Right forelimb (tissue), 1 donor: ENCODE results near the gene SFRP4.
A peak's percentile ranks its signal among the peaks of the same experiment; 100 is the strongest.
"Not testable (repeated sequence)": the region's sequence is repeated elsewhere in the genome, so short reads cannot be mapped to it uniquely, and the experiment has no call there.

Source experiments
- DNase-seq: peaks from one replicate; pipeline ENCODE4 v3.0.0-alpha.2; 2018

SFRP4 gene

GRCh38 chr7:37916673-37917660 lies at the start of gene SFRP4:
Gene SFRP4, minus strand, starts transcription at chr7:37916817. Its CDS starts 280 bp downstream, at chr7:37916537.
- peak; percentile 89 for DNase-seq

GRCh38 chr7:37964196-37964595 lies 47.6 kb upstream of the SFRP4 start:
- DNase-seq: no peak

- DNase-seq: no peak
These were observed 44.6 kb upstream of the SFRP4 start for GRCh38 chr7:37961251-37961650.

GRCh38 chr7:37960483-37960882 lies 43.9 kb upstream of the SFRP4 start:
- DNase-seq: no peak

- no peak for DNase-seq
These were observed 40.8 kb upstream of the SFRP4 start for GRCh38 chr7:37957221-37957970.

- no peak for DNase-seq
These were observed 40.2 kb upstream of the SFRP4 start for GRCh38 chr7:37956791-37957190.

GRCh38 chr7:37954217-37954616 lies 37.6 kb upstream of the SFRP4 start:
- DNase-seq: not testable (repeated sequence)

GRCh38 chr7:37952240-37952639 lies 35.6 kb upstream of the SFRP4 start:
- no peak for DNase-seq

GRCh38 chr7:37947941-37948210 lies 31.3 kb upstream of the SFRP4 start:
- DNase-seq: no peak

GRCh38 chr7:37947138-37947940 lies 30.7 kb upstream of the SFRP4 start:
- DNase-seq: no peak

- no peak for DNase-seq
These were observed 28.7 kb upstream of the SFRP4 start for GRCh38 chr7:37945336-37945735.

GRCh38 chr7:37944737-37945054 lies 28.1 kb upstream of the SFRP4 start:
- DNase-seq: no peak

GRCh38 chr7:37943905-37944736 lies 27.5 kb upstream of the SFRP4 start:
- peak; percentile 62 for DNase-seq

- peak; percentile 81 for DNase-seq
These were observed 26.5 kb upstream of the SFRP4 start for GRCh38 chr7:37942934-37943610.

GRCh38 chr7:37933018-37933566 lies 16.5 kb upstream of the SFRP4 start:
- no peak for DNase-seq

- DNase-seq: no peak
These were observed 15.9 kb upstream of the SFRP4 start for GRCh38 chr7:37932543-37932942.

- no peak for DNase-seq
These were observed 13.8 kb upstream of the SFRP4 start for GRCh38 chr7:37930226-37930948.

GRCh38 chr7:37928878-37929277 lies 12.3 kb upstream of the SFRP4 start:
- no peak for DNase-seq

GRCh38 chr7:37927773-37928444 lies 11.3 kb upstream of the SFRP4 start:
- DNase-seq: no peak

GRCh38 chr7:37925620-37926019 lies 9.0 kb upstream of the SFRP4 start:
- no peak for DNase-seq
